Measurements from ENCODE around the gene ERBB4. TPM values are rescaled to one million over a fixed set of nuclear protein-coding genes. Genes with fewer than 3 reads are reported as not detected.

Gene ERBB4
- total RNA-seq, 1 experiment from 2014 or later = 2.9 TPM

- no peaks in the 10 kb centered on the region for H3K4me1 Mint-ChIP-seq (ENCODE audit: low read depth, unreplicated experiment)
Observed at GRCh38 chr2:211829725-211830124, 708.9 kb downstream of the ERBB4 start.

GRCh38 chr2:211823886-211824479 is 714.6 kb downstream of the ERBB4 start:
- Mint-ChIP-seq H3K4me3 (ENCODE audit: low read depth, unreplicated experiment) (no peak overlapping the region), H3K4me1 (ENCODE audit: low read depth, unreplicated experiment) (no peaks in the 10 kb centered on the region), H3K36me3 (ENCODE audit: insufficient read depth, unreplicated experiment) (no peaks in the 10 kb centered on the region), H3K27ac (ENCODE audit: unreplicated experiment) (no peak overlapping the region), H3K9me3 (ENCODE audit: low read depth, unreplicated experiment) (peaks cover 3% of the 10 kb centered on the region), H3K27me3 (ENCODE audit: unreplicated experiment) (no peaks in the 10 kb centered on the region)
- no peak for DNase-seq
- TF ChIP-seq CTCF (IDR thresholded peaks at IDR 0.05; ENCODE audit: unreplicated experiment) = no peak
- intact Hi-C loops (cut with micrococcal nuclease; ENCODE audit: unreplicated experiment) = no loop called here
- no TSS peak for BruUV-seq (replicated peaks)
- CTCF ChIA-PET = no interaction called here

More at GRCh38 chr2:211829725-211830124, 708.9 kb downstream of the ERBB4 start:
- DNase-seq = no peak
- CTCF ChIA-PET = no interaction called here
- H3K36me3 Mint-ChIP-seq (ENCODE audit: insufficient read depth, unreplicated experiment) = no peaks in the 10 kb centered on the region
- BruUV-seq (replicated peaks) = no TSS peak
- no peaks in the 10 kb centered on the region for H3K27me3 Mint-ChIP-seq (ENCODE audit: unreplicated experiment)
- no peaks in the 10 kb centered on the region for H3K9me3 Mint-ChIP-seq (ENCODE audit: low read depth, unreplicated experiment)
- no peak overlapping the region for H3K4me3 Mint-ChIP-seq (ENCODE audit: low read depth, unreplicated experiment)
- no peak overlapping the region for H3K27ac Mint-ChIP-seq (ENCODE audit: unreplicated experiment)
- no peak for TF ChIP-seq CTCF (IDR thresholded peaks at IDR 0.05; ENCODE audit: unreplicated experiment)
- intact Hi-C loops (cut with micrococcal nuclease; ENCODE audit: unreplicated experiment) = no loop called here

GRCh38 chr2:211822686-211823335 is 715.8 kb downstream of the ERBB4 start:
- Mint-ChIP-seq H3K36me3 (ENCODE audit: insufficient read depth, unreplicated experiment) (no peaks in the 10 kb centered on the region), H3K4me3 (ENCODE audit: low read depth, unreplicated experiment) (no peak overlapping the region), H3K4me1 (ENCODE audit: low read depth, unreplicated experiment) (no peaks in the 10 kb centered on the region), H3K27ac (ENCODE audit: unreplicated experiment) (no peak overlapping the region), H3K9me3 (ENCODE audit: low read depth, unreplicated experiment) (peaks cover 3% of the 10 kb centered on the region), H3K27me3 (ENCODE audit: unreplicated experiment) (no peaks in the 10 kb centered on the region)
- no peak for DNase-seq
- no TSS peak for BruUV-seq (replicated peaks)
- TF ChIP-seq CTCF (IDR thresholded peaks at IDR 0.05; ENCODE audit: unreplicated experiment) = no peak
- intact Hi-C loops (cut with micrococcal nuclease; ENCODE audit: unreplicated experiment) = no loop called here
- CTCF ChIA-PET = no interaction called here

- CTCF ChIA-PET = no interaction called here
- no peak for DNase-seq
- Mint-ChIP-seq H3K4me3 (ENCODE audit: low read depth, unreplicated experiment) (no peak overlapping the region), H3K27ac (ENCODE audit: unreplicated experiment) (no peak overlapping the region), H3K4me1 (ENCODE audit: low read depth, unreplicated experiment) (no peaks in the 10 kb centered on the region), H3K36me3 (ENCODE audit: insufficient read depth, unreplicated experiment) (no peaks in the 10 kb centered on the region), H3K27me3 (ENCODE audit: unreplicated experiment) (no peaks in the 10 kb centered on the region), H3K9me3 (ENCODE audit: low read depth, unreplicated experiment) (peaks cover 1% of the 10 kb centered on the region)
- intact Hi-C loops (cut with micrococcal nuclease; ENCODE audit: unreplicated experiment) = no loop called here
- no TSS peak for BruUV-seq (replicated peaks)
- TF ChIP-seq CTCF (IDR thresholded peaks at IDR 0.05; ENCODE audit: unreplicated experiment) = no peak
Observed at GRCh38 chr2:211816754-211817153, 721.8 kb downstream of the ERBB4 start.

Measured in Calu3 (cell line).